GM10266 (cell line): ENCODE measurements around the gene PRKRA.

Experiments
- DNase-seq: peaks from one replicate; pipeline ENCODE4 v3.0.0; 2012; ENCODE audit errors: extremely low spot score
- TF ChIP-seq, protein P1 (sequence below): IDR thresholded peaks from 2 replicates; pipeline ENCODE4 v1.5.1; 2012; ENCODE audit warnings: mild to moderate bottlenecking, low read depth; ENCODE audit not compliant: control insufficient read depth, insufficient read depth; ENCODE audit errors: missing control alignments

The PRKRA gene

DNA sequence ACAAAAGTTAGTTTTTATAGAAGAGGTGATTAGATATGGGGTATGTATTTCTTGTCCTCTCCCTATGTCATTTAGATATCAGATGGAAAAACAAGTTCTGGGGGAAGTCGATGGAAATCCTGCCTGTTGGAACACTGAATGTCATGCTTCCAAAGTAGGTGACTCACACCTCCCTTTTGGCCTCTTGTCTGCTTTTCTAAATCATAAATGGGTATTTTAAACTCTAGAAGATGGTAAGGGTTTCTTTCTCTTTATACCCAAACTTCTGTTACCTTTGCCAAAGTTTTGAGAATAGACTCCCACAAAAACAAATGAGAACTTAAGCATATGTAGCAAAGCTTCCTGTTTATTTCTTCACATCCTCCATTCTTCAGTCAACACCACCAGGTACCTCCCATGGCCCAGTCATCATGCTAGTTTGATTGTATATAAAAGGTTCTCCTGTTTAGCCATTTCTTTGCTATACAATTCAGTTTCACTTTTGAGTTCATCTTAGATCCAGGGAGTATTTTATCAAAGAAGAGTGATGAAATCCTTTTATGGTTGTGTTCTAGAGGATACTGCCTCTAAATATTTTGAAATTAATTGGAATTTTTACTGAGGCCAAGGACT lies 63.9 kb downstream of the PRKRA start:
- TF ChIP-seq, protein P1, sequence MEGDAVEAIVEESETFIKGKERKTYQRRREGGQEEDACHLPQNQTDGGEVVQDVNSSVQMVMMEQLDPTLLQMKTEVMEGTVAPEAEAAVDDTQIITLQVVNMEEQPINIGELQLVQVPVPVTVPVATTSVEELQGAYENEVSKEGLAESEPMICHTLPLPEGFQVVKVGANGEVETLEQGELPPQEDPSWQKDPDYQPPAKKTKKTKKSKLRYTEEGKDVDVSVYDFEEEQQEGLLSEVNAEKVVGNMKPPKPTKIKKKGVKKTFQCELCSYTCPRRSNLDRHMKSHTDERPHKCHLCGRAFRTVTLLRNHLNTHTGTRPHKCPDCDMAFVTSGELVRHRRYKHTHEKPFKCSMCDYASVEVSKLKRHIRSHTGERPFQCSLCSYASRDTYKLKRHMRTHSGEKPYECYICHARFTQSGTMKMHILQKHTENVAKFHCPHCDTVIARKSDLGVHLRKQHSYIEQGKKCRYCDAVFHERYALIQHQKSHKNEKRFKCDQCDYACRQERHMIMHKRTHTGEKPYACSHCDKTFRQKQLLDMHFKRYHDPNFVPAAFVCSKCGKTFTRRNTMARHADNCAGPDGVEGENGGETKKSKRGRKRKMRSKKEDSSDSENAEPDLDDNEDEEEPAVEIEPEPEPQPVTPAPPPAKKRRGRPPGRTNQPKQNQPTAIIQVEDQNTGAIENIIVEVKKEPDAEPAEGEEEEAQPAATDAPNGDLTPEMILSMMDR = no peak
- DNase-seq = no peak

DNA sequence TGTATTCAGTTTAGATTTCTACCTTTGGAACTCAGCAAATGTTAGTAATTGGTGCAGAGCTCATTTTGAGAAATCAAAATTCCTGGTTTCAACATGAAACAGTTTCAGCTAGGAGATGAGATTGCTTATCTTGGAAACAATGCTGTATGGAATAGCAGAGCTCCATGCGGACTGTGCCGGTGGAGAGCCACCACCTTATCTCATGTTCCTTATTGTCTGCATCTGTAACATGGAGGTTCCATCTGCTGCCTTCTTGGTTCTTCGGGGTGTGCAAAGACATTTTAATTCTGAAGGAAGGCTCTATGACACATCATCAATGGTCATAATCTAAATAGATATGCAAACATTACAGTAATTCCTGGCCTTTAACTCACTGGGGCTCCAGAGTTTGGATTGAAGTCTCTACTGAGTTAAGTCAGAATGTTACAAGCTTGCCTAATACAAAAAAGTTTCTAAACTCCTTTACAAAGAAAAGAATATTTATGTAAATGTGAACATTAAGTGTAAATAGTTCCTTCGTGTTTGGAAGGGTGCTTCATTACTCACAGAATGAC lies 65.3 kb downstream of the PRKRA start:
- DNase-seq = no peak
- TF ChIP-seq, protein P1 = no peak

DNA sequence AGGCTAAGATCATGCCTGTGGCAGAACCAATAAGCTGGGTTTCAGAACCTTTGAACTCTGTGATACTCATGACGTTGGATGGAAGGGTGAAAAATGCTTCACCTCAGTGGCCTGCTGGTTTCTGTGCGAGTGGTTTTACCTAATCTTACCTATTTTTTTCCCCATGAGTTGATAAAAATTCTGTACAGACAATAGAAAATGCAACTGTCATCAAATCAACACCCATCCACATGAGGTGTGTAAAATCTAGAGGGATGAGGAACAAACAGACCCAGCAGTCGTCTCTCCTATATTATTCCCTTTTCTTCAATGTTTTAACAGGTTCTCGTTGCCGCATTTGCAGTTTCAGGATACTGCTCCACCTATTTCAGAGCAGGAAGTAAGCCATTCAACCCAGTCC lies 67.3 kb downstream of the PRKRA start:
- TF ChIP-seq, protein P1 = no peak
- no peak for DNase-seq
